Stimulated activated CD8-positive, alpha-beta memory T cell treated with anti-CD3 and anti-CD28 coated beads, Interleukin-15, amount 100 ng/mL, for 1 hour (primary cell): ENCODE results near the gene PBX3.

Experiments used
- DNase-seq: peaks from one replicate; pipeline ENCODE4 v3.0.0-alpha.2; 2020; ENCODE audit warnings: low read depth

The PBX3 gene

DNA sequence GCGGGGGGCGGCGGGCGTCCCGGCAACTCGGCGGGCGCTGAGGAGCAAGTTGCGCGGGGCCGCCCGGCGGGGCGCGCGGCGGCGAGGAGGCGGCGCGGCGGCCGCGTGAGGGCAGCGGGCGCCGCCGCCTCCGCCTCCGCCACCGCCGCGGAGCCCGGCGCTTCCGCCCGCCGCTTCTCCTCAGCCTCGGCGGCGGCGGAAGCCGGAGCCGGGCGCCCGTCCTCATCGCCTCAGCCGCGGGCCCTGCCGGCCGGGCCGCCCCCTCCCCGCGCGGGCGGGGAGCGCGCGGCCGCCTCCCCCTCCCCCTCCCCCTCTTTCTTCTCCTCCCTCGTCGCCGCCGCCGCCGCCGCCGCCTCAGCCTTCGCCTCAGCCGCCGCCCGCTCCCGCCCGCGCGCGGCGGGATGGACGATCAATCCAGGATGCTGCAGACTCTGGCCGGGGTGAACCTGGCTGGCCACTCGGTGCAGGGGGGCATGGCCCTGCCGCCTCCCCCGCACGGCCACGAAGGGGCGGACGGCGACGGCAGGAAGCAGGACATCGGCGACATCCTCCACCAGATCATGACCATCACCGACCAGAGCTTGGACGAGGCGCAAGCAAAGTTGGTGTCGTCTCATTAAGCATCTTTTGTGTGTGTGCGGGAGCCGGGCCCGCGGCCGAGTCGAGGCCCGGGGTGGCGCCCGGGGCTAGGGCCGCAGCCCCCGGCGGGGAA is at the start of gene PBX3:
Gene PBX3, plus strand, starts transcription at position 321 of the 712 bp plus-strand sequence.
- peak; percentile 15 for DNase-seq

DNA sequence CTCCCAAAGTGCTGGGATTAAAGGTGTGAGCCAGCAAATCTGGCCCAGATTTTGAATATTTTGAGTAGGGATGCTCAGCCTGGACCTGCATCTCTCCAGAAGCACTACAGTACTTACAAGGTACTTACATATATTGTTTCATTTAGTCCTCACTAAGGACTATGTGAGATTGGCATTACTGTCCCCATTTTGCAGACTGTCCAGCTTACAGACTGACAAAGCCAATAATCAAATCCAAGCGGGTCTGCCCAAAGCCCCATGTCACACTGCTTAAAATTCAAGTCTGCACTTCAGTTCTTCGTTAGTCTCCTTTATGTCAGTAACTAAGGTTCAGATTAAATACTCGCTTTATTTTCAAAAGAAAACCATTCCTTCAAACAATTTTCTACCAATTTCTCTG is 47.3 kb upstream of the PBX3 start:
- no peak for DNase-seq

DNA sequence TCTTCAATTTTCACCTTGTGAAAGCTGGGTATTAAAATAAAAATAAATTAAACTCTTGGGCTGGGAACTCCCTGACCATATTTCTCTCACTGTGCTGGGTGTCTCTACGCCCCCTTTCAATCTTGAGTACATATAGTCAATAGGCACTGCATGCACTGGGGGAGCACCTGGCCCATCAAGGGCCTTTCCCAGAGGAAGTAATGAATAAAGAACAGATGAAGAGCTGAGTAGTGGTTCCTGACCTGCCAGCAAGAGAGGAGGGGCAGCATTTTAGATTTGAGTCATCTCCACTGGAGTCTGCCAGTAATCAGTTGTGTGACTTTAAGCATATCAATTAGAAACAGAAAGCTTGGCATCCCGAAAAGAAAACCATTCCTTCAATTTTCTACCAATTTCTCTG is 46.4 kb upstream of the PBX3 start:
- DNase-seq, result no peak

DNA sequence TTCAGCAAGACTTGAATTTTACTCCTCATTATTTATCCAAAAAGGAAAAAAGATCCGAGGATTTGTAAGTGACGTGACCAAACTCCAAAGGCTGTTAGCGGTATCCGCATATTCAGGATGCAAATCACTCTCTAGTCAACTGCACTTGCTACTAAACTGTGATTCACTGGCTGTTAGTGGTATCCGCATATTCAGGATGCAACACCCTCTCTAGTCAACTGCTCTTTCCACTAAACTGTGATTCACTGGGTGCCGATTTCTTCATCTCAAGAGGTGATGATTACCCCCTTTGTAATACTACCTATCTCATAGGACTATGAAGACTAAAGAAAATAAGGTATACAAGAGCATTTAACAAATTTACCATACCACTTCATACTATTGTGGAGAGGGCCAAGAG is 45.8 kb upstream of the PBX3 start:
- DNase-seq, result no peak

GRCh38 chr9:125703662-125704061 is 43.5 kb upstream of the PBX3 start:
- DNase-seq, result no peak

- DNase-seq, result no peak
Observed at GRCh38 chr9:125705893-125706292, 41.3 kb upstream of the PBX3 start.

DNA sequence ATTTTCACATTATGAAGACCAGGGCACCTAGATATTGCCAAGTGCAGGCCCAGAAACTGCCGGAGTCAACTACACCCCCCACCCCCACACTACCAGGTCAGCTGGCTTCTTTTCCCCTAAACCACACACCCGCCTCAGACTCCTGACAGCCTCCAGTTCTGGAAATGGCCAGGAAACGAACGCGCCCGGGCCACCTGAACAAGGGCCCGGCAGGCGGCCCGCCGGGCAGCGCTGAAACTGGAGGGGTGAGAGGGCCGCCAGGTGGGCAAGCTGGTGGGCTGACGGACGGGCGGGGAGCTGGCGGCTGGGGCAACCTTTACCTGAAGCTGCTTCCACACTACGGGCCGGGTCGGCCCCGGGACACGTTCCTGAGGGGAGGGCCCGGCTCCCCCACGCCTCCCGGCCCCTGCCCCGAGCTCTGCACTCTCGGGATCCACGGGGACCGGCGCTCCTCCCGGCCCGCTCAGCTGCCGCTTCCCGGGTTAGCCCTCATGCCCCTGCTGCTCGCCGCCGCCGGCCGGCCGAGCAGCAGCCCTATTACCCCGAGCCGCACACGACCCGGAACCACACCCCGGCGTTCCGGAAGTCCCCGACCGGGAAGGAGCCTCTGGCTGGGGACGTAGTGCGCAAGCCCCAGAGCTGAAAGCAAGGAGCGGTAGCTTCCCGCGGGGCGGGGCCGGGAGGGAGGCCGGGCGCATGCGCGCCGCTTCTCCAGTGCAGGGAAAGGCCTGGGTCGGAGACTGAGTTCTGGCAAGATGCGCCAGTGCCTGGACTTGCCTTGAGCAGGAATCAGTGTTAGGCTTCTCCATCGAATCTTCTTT is 40.3 kb upstream of the PBX3 start, which contains the start of gene MAPKAP1:
Gene MAPKAP1, minus strand, starts transcription at position 558 of the 821 bp plus-strand sequence. CDS start 34,634 bp downstream, outside the sequence.
- peak; percentile 88 for DNase-seq

GRCh38 chr9:125707472-125707804 is 39.7 kb upstream of the PBX3 start:
- no peak for DNase-seq

GRCh38 chr9:125726456-125727132 is 20.6 kb upstream of the PBX3 start:
- no peak for DNase-seq

DNA sequence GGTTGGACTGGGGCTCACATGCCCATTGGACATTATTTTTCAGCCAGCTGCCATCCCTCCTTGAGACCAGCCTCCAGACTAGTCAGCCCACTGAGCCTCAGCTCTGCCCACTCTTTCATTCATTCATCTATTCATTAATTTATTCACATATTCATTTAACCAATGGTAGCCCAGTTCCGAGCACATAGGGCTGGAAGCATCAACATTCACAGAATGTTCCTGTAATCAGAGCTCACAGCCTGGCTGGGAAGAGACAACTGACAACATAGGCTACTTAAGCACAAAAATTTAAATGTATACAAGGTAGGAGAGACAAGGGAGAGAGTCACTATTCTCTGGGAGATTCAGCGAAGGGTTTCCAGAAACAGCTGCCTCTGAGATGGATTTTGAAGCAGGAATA is 17.0 kb upstream of the PBX3 start:
- no peak for DNase-seq

- no peak for DNase-seq
Observed at GRCh38 chr9:125732562-125732961, 14.6 kb upstream of the PBX3 start.

DNA sequence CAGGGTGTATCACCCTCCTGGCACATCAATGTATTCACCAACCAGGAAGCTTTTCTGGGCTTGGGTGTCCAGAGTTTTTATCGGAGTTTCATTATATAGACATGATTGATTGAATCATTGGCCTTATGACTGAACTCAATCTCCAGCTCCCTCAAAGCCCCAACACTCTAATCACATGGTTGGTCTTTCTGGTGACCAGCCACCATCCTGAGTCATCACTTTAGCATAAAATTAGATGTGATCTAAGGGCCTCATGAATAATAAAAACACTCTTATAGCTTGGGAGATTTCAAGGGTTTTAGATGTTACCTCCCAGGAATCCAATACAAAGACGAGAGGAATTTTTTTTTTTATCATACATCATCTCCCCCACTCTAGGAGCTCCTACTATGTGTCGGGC is 7.7 kb upstream of the PBX3 start:
- DNase-seq, result no peak

DNA sequence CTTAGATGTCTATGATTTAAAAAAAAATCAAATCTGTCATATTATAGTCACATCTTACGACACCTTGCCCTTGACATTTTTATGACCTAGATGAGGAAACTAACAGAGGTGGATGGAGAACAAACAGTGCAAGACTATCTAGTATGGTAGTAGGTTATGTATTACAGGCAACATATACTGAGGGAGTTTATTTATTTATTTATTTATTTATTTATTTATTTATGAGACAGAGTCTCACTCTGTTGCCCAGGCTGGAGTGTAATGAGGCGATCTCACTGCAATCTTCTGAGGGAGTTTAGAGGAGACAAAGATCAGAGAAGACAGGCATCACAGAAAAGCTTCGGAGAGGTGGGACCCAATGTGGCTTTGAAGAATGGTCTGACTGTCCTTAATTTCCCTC is 4.5 kb upstream of the PBX3 start:
- DNase-seq, result no peak

- no peak for DNase-seq
Observed at GRCh38 chr9:125743682-125744428, 3.3 kb upstream of the PBX3 start.

- no peak for DNase-seq
Observed at GRCh38 chr9:125744616-125745015, 2.6 kb upstream of the PBX3 start.

DNA sequence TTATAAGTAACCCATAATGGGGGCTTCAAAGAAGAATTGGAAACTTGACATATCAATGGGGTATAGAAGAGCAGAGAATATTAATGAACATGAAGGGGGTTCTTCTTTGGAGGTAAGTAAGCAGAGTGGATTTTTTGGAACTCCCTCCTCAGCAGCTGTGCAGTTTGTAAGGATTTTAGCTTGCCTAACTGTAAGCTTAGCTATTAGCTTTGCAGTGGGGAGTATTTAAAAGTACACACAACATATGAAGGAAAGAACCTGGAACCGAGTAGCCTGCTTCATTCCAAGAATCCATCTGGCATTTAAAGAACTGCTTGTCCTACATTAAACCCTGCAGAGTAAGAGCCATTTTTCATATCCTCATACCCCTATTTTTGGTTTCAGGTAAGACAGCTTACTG is 2.2 kb upstream of the PBX3 start:
- no peak for DNase-seq

DNA sequence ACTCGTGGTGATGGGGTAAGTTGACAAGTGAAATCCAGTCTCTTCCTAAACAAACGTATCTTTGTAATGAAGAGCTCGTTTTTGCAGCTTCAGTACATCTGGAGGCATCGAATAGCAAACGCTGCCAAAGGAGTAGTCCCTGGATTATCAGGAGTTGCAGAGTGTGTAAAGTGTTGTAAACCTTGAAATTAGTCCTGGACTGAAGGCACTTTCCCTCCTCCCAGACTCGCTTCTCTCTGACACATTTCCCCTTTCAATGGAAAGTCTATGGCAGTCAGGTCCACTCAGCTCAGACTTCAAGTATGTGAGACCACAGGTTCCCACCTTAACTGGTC is 1.5 kb upstream of the PBX3 start:
- no peak for DNase-seq

GRCh38 chr9:125746017-125746773 is 978 bp upstream of the PBX3 start:
- DNase-seq, result peak; percentile 82

GRCh38 chr9:125746774-125747052 is 460 bp upstream of the PBX3 start:
- DNase-seq, result no peak

DNA sequence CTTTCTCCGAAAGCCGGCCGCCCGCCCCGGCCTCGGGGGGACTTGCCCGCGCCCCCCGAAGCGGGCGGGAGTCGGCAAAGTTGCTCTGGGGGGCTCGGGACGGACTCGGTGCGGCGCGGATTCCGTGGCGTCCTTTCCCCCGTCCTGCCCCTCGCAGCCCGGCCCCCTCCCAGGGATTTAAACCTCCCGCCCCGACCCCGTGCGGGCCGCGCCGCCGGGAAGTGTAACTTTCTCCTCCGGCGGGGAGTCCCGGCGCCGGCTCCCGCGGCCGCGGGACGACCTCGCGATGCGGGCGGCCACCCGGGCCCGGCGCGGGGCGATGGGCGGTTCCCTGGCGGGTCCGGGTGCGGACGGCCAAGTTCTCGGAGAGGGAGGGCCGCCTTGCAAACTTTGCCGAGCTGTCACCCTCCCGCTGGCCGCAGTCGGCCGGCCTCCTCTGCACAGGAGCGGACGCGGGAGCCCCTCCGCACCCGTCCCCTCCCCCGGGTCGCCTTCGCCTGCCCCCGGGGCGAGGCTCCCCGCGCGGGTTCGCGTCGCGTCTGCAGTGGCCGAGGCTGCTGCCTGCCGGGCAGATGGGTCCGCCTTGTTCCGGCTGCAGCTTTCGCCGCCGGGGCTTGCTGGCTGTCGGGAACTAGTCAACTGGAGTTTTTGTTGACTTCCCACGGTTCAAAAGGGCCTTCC is 732 bp downstream of the PBX3 start:
- DNase-seq, result no peak

DNA sequence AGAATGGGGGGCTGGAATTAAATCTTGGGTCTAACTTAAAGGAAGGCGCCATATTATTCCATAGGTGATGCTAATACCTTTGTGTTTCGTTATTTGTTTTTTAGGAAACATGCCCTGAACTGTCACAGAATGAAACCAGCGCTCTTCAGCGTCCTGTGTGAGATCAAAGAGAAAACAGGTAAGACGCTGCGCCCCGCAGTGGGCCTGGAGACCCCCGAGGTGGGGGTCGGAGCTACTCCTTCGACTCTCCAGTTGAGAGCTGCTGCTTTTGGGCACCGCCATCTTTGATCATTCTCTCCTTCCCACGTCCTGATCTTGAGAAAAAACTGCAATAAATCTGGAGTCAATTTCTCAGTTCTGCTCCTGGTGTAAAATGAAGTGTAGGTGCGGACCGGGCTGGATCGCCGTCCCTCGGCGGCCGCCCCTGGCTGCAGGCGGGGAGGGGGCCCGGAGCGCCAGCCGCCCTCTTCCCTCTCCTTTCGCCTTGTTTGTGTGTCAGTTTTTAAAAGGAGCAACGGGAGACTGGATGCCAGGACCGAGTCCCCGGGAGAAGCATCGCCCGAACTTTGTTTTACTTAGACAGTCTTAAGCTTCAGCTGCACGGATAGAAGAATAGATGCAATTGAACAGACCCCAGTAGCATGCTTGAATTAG is 1.4 kb downstream of the PBX3 start:
- DNase-seq, result no peak
